GM18519 (cell line): ENCODE measurements around the gene SSTR3.
"Not testable (repeated sequence)": the region's sequence is repeated elsewhere in the genome, so short reads cannot be mapped to it uniquely, and the experiment has no call there.

Source experiments
- ATAC-seq: cut with Tn5 transposase; IDR thresholded peaks from one replicate; pipeline ENCODE4 v1.9.1; 2021; ENCODE audit warnings: mild to moderate bottlenecking, moderate library complexity; ENCODE audit not compliant: unreplicated experiment, low FRiP score

The SSTR3 gene

GRCh38 chr22:37243402-37244113, 31.3 kb upstream of the SSTR3 start:
- no peak for ATAC-seq

- ATAC-seq: peak; percentile 48
These were observed 30.2 kb upstream of the SSTR3 start for GRCh38 chr22:37242395-37242918.

- ATAC-seq: no peak
These were observed 29.3 kb upstream of the SSTR3 start for GRCh38 chr22:37241351-37242142.

GRCh38 chr22:37240941-37241320, 28.7 kb upstream of the SSTR3 start:
- ATAC-seq: no peak

- no peak for ATAC-seq
These were observed 28.1 kb upstream of the SSTR3 start for GRCh38 chr22:37240240-37240940.

GRCh38 chr22:37239336-37240239, 27.3 kb upstream of the SSTR3 start:
- no peak for ATAC-seq

- ATAC-seq: no peak
These were observed 25.3 kb upstream of the SSTR3 start for GRCh38 chr22:37237371-37238268.

GRCh38 chr22:37235897-37236607, 23.8 kb upstream of the SSTR3 start:
- ATAC-seq: no peak

GRCh38 chr22:37234736-37235711, 22.7 kb upstream of the SSTR3 start:
- ATAC-seq: no peak

GRCh38 chr22:37233751-37234631, 21.7 kb upstream of the SSTR3 start:
- ATAC-seq: no peak

GRCh38 chr22:37233371-37233750, 21.1 kb upstream of the SSTR3 start:
- ATAC-seq: not testable (repeated sequence)

GRCh38 chr22:37232140-37232998, 20.1 kb upstream of the SSTR3 start:
- no peak for ATAC-seq

- no peak for ATAC-seq
These were observed 19.3 kb upstream of the SSTR3 start for GRCh38 chr22:37231406-37232139.

GRCh38 chr22:37230673-37231405, 18.6 kb upstream of the SSTR3 start:
- no peak for ATAC-seq
